Lung (tissue), 14 donors: Measurements from ENCODE around the gene FAM90A1. TPM values are rescaled to one million over a fixed set of nuclear protein-coding genes. Genes with fewer than 3 reads are reported as not detected.
A peak's percentile ranks its signal among the peaks of the same experiment; 100 is the strongest.
"Not testable (repeated sequence)": the region's sequence is repeated elsewhere in the genome, so short reads cannot be mapped to it uniquely, and the experiment has no call there.

Experiments used
- ATAC-seq: fragments of 200-7000 bp; cut with Tn5 transposase; one replicate; pipeline ENCODE4 v1.9.1; 2020; ENCODE audit warnings: moderate number of reproducible peaks; ENCODE audit not compliant: insufficient read depth, low FRiP score
- DNase-seq, 3 donors: peaks; one replicate each; pipeline ENCODE4 v3.0.0-alpha.2; 2013 to 2017
- H3K27ac ChIP-seq, 2 donors: one replicate each; pipeline ENCODE4 v1.5.1; 2013; ENCODE audit warnings: mild to moderate bottlenecking in 2 of 2, moderate library complexity in 2 of 2, control low read depth in 1 of 2, inconsistent platforms in 1 of 2, low read depth in 1 of 2, low read length in 1 of 2
- H3K27me3 ChIP-seq, 3 donors: one replicate each; pipeline ENCODE4 v1.5.1; 2013; ENCODE audit warnings: low read length in 2 of 3; ENCODE audit not compliant: control insufficient read depth in 3 of 3, insufficient read depth in 3 of 3
- H3K36me3 ChIP-seq, 4 donors: one replicate each; pipeline ENCODE4 v1.5.1; 2013; ENCODE audit warnings: low read length in 4 of 4, mild to moderate bottlenecking in 1 of 4, moderate library complexity in 1 of 4; ENCODE audit not compliant: control insufficient read depth in 4 of 4, insufficient read depth in 4 of 4
- H3K4me1 ChIP-seq, 5 donors: one replicate each; pipeline ENCODE4 v1.5.1; 2013; ENCODE audit warnings: low read length in 5 of 5, mild to moderate bottlenecking in 2 of 5, moderate library complexity in 1 of 5; ENCODE audit not compliant: control insufficient read depth in 5 of 5, insufficient read depth in 5 of 5
- H3K4me3 ChIP-seq: one replicate; pipeline ENCODE4 v1.5.1; 2013; ENCODE audit warnings: mild to moderate bottlenecking, control low read depth, moderate library complexity
- H3K9ac ChIP-seq, 2 donors: one replicate each; pipeline ENCODE4 v1.5.1; 2013; ENCODE audit warnings: low read length in 2 of 2, control low read depth in 1 of 2; ENCODE audit not compliant: insufficient read depth in 1 of 2
- H3K9me3 ChIP-seq, 4 donors: one replicate each; pipeline ENCODE4 v1.5.1; 2013; ENCODE audit warnings: low read length in 3 of 4, mild to moderate bottlenecking in 1 of 4, moderate library complexity in 1 of 4; ENCODE audit not compliant: control insufficient read depth in 4 of 4, insufficient read depth in 3 of 4
- WGBS, 2 donors: extraction: QIAGEN DNeasy Blood & Tissue Kit; methylation state at CpG; one replicate each; pipeline ENCODE4 v1.1.7; 2013; 5-methylcytosine and 5-hydroxymethylcytosine counted together
- long read RNA-seq, 5 donors: transcript quantifications; one replicate each; lab custom pipeline, GENCODE V29; 2026
- polyA plus RNA-seq, 2 donors: library from polyadenylated mRNA; stranded (reverse); fragments of 200-250 nt; gene quantifications; one replicate each; pipeline ENCODE4 v1.2.1, GENCODE V29; 2013
- total RNA-seq, 2 donors: library from RNA; depleted of rRNA in 1 of 2; stranded (reverse); fragments of >200 nt in 1 of 2; gene quantifications; one replicate each; pipeline ENCODE4 v1.2.1, GENCODE V29; 2014 to 2021
- donor health status: Bipolar disorder and iron deficiency.
- donor health status: healthy.
- donor health status: DM: yes; HTN: yes; CAD: no.

FAM90A1 gene
- under 1 TPM; 0.14 to 0.58 TPM for total RNA-seq
- under 1 TPM; 0.24 to 0.35 TPM for polyA plus RNA-seq
- long read RNA-seq, donor 1 = 0 reads
- long read RNA-seq, donor 2 = 0 reads
- long read RNA-seq, donor 3 = 0 reads
- long read RNA-seq, donor 4 = 0 reads
- long read RNA-seq, donor 5 = 0 reads

DNA sequence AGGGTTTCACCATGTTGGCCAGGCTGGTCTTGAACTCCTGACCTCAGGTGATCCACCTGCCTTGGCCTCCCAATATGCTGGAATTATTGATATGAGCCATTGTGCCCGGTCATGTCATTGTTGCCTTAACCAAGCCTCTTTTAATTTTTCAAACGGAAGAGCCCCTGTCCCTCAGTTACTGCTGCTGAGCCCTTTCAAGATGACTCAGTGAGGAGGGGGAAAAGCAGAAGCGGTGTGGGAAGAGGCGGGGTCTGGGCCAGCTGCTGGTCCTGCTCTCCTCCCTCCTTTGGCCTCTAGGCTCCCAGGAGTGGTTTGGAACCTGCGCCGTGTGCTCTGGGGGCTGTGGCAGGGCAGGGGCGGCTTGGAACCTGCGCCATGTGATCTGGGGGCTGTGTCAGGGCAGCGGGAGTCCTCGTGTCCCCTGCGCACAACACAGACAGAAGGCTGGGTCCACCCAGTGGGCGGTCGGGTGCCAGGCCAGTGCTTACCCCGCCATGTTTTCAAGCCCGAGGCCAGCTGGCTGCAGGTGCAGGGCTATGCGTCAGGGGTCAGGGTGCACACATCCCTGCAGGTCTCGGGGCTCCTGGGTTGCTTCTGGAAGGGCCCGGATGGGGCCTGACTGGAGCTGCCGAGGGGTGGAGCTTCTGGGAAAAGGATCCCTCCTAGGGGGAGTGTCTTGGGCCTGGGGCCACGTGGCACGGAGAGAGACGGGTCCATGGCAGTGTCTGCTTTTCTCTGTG is at the start of gene FAM90A1:
FAM90A1 (minus strand) TSS at position 627 of the 740 bp plus-strand sequence. CDS start 2,786 bp downstream, outside the sequence.
- peak in 2 of 3 donors; percentile 15 to 26 for DNase-seq
- not testable (repeated sequence) for H3K27me3 ChIP-seq, H3K4me3 ChIP-seq, H3K4me1 ChIP-seq, H3K36me3 ChIP-seq, H3K9me3 ChIP-seq, H3K27ac ChIP-seq, H3K9ac ChIP-seq, ATAC-seq
- WGBS, 2 donors = 42 to 60% methylated on average over 17 to 22 of the region's 22 CpGs

GRCh38 chr12:8276397-8276796 is 49.0 kb upstream of the FAM90A1 start:
- not testable (repeated sequence) for H3K4me1 ChIP-seq, H3K4me3 ChIP-seq, H3K27me3 ChIP-seq, H3K36me3 ChIP-seq, ATAC-seq, H3K27ac ChIP-seq, H3K9me3 ChIP-seq, DNase-seq, H3K9ac ChIP-seq
- WGBS, 2 donors = 100% methylated on average over 1 of the region's 2 CpGs; no CpG with 5 or more reads in 1 of the 2 donors

DNA sequence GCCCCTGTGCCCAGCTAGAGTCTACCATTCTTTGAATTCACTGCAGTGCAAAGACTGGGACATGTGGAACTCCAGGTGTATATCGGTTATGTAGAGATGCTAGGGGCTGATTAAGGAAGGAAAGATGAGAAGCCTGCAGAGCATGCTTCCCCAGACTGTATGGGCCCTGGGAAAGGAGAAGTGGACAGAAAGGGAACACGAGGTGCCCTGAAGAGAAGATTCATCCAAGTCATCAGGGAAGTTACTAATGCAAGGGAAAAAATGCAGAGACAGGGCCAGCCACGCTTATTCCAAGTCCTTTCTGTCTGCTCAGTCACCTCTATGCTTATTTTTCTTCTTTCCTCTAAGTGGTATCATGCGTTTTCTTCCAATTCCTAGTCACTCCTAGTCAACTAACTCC is 39.3 kb upstream of the FAM90A1 start:
- not testable (repeated sequence) for DNase-seq, H3K27ac ChIP-seq, H3K9ac ChIP-seq, H3K9me3 ChIP-seq, H3K36me3 ChIP-seq, H3K4me3 ChIP-seq, H3K4me1 ChIP-seq, H3K27me3 ChIP-seq, ATAC-seq
- 54 to 65% methylated on average over 4 of the region's 4 CpGs for WGBS, 2 donors

DNA sequence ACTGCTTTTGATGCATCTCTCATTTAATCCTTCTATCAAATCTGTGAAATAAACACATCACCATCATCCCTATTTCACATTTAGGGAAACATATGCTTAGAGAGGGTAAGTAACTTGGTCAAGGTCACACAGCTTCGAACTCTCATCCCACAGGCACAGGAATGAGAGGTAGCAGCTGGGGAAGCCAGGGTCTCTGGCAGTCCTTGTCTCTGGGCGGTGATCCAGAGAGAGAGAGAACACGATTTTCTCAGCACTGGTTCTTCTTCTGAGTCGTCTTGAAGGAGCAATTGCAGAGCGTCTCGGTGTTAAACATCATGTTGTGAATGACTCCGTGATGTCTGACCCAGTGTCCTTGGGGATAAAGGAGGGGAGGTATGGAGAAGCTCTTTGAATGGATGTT is 36.8 kb upstream of the FAM90A1 start:
- WGBS, 2 donors = 73 to 88% methylated on average over 7 of the region's 7 CpGs
- not testable (repeated sequence) for H3K36me3 ChIP-seq, H3K9me3 ChIP-seq, H3K4me3 ChIP-seq, H3K9ac ChIP-seq, ATAC-seq, H3K27ac ChIP-seq, H3K4me1 ChIP-seq, H3K27me3 ChIP-seq
- peak in 1 of 3 donors; percentile 13 for DNase-seq

GRCh38 chr12:8261111-8261554 is 33.7 kb upstream of the FAM90A1 start:
- 28 to 40% methylated on average over 14 of the region's 14 CpGs for WGBS, 2 donors
- ATAC-seq, H3K36me3 ChIP-seq, H3K4me1 ChIP-seq, H3K4me3 ChIP-seq, H3K9me3 ChIP-seq, H3K27me3 ChIP-seq, H3K9ac ChIP-seq, H3K27ac ChIP-seq: not testable (repeated sequence)
- DNase-seq = peak; percentile 59 to 86 (median 68)

DNA sequence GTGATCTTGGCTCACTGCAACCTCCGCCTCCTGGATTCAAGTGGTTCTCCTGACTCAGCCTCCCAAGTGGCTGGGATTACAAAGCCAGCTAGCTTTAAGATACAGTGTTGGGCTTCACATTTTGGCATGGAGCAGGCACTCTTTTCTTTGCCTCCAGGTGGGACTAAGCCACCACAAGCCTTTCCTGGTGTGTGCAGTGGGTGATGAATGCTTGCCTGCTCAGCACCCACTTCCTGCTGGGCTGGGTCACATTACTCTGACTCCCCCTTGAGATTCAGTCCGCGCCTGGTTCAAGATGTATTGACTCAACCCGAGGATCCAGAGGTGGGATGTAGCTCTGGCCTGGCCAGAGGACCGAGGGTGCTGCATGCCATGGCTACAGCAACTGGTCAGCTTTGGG is 28.9 kb upstream of the FAM90A1 start:
- H3K27me3 ChIP-seq, H3K9me3 ChIP-seq, H3K4me3 ChIP-seq, H3K36me3 ChIP-seq, DNase-seq, ATAC-seq, H3K4me1 ChIP-seq, H3K9ac ChIP-seq, H3K27ac ChIP-seq: not testable (repeated sequence)
- 69 to 75% methylated on average over 5 of the region's 5 CpGs for WGBS, 2 donors

DNA sequence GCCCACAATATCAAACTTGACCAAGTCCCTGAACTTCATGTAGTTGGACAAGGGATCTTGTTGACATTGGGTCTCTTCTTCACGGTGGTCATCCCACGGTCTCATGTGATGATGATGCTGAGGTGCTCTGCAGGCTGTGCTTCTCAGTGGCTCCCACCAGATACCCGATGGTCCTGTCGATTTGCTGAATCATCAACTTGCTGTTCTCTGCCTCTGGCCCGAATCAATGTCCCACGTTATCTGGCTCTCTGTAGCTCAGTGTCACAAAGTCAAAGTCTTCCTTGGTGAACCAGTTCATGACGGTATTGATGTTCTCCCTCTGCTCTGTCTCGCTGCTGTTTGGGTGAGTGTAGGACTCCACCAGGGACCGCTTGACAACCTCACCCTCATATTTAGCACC is 27.3 kb upstream of the FAM90A1 start:
- not testable (repeated sequence) for H3K9me3 ChIP-seq, H3K9ac ChIP-seq, H3K27ac ChIP-seq, H3K36me3 ChIP-seq, DNase-seq, H3K4me1 ChIP-seq, ATAC-seq, H3K27me3 ChIP-seq, H3K4me3 ChIP-seq
- WGBS, 2 donors = 92 to 96% methylated on average over 9 of the region's 9 CpGs

DNA sequence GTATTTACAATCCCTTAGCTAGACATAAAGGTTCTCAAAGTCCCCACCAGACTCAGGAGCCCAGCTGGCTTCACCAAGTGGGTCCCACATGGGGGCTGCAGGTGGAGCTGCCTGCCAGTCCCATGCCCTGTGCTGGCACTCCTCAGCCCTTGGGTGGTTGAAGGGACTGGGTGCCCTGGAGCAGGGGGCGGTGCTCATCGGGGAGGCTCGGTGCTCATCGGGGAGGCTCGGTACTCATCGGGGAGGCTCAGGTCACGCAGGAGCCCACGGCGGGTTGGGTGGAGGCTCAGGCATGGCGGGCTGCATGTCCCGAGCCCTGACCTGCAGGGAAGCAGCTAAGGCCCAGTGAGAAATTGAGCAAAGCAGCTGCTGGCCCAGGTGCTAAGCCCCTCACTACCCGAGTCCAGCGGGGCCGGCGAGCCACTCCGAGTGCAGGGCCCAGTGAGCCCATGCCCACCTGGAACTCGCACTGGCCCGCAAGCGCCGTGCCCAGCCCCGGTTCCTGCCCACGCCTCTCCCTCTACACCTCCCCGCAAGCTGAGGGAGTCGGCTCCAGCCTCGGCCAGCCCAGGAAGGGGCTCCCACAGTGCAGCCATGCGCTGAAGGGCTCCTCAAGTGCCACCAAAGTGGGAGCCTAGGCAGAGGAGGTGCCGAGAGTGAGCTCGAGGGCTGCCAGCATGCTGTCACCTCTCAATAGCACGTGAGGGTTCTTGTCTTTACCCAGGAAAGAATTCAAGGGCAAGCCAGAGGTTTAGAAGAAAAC is 24.8 kb upstream of the FAM90A1 start:
- not testable (repeated sequence) for H3K4me3 ChIP-seq, ATAC-seq, H3K9ac ChIP-seq, H3K4me1 ChIP-seq, H3K9me3 ChIP-seq, H3K27me3 ChIP-seq, H3K36me3 ChIP-seq, DNase-seq, H3K27ac ChIP-seq
- 85 to 88% methylated on average over 22 to 27 of the region's 29 CpGs for WGBS, 2 donors
